GM18498 (cell line): ENCODE data around the gene ENPP4.
"Not testable (repeated sequence)": the region's sequence is repeated elsewhere in the genome, so short reads cannot be mapped to it uniquely, and the experiment has no call there.

Experiments
- ATAC-seq: cut with Tn5 transposase; IDR thresholded peaks from one replicate; pipeline ENCODE4 v1.9.1; 2021; ENCODE audit warnings: mild to moderate bottlenecking, moderate library complexity; ENCODE audit not compliant: unreplicated experiment

The ENPP4 gene, protein sequence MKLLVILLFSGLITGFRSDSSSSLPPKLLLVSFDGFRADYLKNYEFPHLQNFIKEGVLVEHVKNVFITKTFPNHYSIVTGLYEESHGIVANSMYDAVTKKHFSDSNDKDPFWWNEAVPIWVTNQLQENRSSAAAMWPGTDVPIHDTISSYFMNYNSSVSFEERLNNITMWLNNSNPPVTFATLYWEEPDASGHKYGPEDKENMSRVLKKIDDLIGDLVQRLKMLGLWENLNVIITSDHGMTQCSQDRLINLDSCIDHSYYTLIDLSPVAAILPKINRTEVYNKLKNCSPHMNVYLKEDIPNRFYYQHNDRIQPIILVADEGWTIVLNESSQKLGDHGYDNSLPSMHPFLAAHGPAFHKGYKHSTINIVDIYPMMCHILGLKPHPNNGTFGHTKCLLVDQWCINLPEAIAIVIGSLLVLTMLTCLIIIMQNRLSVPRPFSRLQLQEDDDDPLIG

DNA sequence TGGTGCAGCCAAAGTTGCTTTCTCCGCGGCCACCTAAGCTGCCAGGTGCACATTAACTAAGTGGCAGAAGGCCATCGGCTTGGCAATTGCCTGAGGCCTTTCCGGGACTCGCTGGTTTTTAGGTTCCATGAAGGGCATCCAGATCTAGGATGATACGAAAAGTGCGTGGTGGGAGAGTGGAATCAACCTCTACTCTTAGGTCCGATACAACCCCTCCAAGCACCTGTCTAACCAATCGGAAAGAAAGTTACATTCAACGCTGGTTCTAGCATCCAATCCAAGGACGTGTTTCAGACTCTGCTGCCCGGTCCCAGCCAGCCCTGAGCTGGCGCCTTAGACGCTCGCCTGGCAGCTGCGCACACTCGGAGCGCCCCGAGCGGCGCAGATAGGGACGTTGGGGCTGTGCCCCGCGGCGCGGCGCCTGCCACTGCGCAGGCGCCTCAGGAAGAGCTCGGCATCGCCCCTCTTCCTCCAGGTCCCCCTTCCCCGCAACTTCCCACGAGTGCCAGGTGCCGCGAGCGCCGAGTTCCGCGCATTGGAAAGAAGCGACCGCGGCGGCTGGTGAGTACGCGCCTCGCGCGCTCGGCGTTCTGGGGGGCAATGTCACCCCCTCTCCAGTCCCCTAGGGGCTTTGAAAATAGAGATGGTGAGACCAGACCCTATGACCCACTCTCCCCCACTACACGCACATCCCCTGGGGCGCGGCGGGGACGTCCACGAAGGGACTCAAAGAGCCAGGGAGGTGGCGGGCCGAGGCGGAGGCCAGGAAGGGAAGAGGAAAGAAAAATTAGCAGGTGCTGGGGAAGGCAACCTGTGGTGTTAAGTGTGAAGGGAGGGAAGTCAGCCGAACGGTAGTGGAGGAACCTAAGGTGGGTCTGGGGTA, at the start of gene ENPP4:
Gene ENPP4, plus strand, starts transcription at position 361 of the 883 bp plus-strand sequence. CDS start 9,595 bp downstream, outside the sequence.
- ATAC-seq, result peak; percentile 97

DNA sequence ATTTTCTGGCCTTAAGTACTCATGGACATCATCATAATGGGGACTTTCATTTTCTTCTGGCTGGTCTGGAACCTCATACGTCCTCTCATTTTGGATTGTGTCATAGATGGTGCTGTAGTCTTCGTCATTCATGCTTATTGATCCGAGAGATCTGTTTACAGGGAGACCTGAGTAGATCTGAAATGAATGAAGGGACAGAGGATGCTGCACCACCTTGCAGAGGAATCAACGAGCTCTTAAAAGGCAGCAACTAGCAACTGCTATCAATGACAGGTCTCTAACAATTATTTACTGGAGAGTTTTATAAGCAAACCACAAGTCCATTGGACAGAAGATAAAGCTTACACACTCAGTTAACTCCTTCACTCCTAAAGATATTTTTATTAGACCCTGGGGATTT, 49.7 kb upstream of the ENPP4 start:
- no peak for ATAC-seq

DNA sequence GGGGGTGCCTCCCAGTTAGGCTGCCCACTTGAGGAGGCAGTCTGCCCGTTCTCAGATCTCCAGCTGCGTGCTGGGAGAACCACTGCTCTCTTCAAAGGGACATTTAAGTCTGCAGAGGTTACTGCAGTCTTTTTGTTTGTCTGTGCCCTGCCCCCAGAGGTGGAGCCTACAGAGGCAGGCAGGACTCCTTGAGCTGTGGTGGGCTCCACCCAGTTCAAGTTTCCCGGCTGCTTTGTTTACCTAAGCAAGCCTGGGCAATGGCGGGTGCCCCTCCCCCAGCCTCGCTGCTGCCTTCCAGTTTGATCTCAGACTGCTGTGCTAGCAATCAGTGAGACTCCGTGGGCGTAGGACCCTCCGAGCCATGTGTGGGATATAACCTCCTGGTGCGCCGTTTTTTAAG, 44.1 kb upstream of the ENPP4 start:
- ATAC-seq, result not testable (repeated sequence)

DNA sequence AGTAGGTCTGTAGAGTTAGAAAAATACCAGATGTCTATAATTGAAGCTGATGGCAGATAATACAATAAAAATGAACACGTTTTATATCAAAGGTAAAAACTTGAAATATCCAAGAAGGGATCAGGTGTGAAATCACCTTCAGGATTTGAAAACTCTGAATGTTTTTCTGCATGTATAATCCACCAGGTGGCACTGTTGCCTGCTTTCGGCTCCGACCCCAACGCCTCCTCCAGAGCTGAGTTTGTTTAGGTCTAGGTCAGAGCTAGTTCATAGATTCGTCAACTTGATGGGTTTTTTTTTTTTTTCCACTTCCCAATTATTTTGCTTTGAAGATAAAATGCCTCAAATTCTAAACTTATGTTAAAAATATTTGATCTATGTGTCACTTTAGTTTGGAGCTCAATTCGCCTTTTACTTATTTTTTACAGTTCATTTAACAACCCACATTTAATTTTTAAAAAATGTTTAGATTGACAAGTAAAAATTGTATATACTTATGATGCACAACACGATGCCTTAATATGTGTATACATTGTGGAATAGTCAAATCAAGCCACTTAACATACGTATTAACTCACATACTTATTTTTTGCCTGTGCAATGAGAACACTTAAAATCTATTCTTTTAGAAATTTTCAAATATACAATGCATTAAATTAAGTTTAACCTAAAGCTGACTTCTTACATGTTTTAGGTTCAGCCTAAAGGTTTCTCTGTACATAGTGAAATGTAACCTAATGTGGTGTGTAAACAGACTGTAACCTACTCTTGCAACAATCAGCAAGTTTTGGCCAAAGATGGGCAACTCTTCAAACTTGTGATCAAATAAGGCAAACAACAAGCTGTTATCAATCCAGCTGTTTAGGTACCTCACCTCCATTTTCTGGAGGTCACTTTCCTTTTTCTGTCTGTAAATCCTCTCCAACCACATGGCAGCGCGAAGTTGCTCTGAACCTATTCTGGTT, 39.4 kb upstream of the ENPP4 start:
- no peak for ATAC-seq

DNA sequence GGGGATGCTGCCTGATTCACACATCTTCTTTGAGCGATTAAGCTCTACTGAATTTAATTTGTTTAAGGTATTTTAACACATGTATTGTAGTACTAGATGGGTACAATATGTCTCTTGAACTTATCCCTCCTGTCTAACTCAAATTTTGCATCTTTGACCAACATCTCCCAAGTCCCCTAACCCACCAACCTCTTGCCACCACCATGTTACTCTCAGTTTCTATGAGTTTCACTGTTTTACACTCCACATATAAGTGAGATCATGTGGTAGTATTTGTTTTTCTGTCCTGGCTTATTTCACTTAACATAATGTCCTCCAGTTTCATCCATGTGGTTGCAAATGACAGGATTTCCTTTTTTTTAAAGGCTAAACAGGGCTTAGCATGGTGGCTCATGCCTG, 38.7 kb upstream of the ENPP4 start:
- no peak for ATAC-seq

DNA sequence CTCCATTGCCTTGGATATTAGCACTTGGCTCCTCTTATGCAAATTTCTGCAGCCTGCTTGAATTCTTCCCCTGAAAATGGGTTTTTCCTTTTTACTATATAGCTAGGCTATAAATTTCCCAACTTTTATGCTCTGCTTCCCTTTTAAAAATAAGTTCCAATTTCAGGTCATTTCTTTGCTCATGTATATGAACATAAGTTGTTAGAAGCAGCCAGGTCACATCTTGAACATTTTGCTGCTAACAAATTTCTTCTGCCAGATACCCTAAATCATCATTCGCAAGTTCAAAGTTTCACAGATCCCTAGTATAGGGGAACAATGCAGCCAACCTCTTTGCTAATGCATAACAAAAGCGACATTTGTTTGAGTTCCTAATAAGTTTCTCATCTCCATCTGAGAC, 34.5 kb upstream of the ENPP4 start:
- no peak for ATAC-seq

DNA sequence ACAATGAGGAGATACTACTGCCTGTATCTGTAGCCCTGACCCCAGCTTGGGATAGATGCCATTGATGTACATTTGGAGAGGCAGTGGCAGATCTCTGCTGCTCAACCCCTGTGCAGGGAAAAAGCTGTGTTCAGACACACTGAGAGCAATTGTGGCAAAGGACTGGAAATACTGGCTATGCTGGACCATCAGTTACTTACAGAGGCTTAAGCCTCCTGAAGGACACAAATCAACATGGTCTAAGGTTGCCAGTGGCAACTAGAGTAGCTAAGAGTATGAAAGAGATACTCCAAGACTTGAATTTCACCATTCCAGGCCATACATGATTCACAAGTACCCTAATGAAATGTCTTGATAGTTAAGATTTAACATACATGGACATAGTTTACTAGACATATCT, 32.4 kb upstream of the ENPP4 start:
- no peak for ATAC-seq

DNA sequence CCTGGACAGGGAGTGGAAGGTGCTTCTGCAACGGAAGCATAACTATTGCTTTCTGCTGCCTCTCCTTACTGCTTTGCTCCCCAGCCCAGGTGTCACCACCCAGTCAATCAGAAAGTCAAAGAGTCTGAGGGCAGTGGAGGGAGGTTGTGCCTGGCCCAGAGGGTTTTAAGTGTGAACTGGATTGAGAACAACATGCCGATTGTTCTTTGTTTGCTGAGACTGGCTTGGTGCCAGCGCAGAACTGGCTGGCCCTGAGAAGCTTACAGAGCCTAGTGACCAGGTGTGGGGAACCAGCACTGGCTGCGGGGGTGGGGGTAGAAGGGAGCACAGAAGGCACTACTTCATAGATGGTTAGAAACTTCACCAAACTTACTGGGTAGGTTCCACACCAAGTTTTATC, 31.1 kb upstream of the ENPP4 start:
- no peak for ATAC-seq

DNA sequence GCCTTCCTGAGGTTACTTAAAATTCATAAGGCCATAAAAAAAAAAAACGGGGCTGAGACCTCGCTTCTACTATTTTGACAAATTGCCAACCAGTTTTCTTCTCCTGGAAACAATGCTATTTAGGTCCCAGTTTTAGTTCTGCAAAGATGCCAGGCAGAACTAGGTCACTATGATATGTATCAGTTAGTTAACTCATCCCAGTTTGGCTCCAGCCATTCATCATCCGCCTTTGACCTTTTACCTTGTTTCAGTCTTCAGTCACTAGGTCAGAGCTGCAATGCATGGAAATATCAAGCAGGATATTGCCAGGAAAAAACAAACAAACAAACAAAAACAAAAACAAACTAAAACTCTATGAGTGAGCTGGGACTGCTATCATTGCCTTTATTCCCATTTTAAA, 29.8 kb upstream of the ENPP4 start:
- ATAC-seq, result no peak

DNA sequence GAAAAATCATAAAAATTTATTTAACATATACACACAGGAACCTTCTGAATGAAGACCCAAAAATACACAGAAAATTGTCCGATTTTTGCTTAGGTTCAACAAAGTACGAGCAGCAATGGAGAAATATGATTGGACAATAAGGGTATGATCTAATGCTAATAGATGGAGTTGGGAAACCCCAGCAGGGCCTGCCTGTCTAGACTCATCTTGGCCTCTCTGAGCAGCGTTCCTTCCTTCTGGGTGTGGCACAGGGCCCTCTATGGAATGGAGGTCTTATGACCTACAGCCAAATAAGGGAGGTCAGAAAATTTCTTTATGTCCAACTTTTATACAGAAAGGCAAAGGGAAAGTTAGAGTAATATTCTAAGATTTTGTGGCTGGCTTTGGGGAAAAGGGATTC, 27.7 kb upstream of the ENPP4 start:
- no peak for ATAC-seq

DNA sequence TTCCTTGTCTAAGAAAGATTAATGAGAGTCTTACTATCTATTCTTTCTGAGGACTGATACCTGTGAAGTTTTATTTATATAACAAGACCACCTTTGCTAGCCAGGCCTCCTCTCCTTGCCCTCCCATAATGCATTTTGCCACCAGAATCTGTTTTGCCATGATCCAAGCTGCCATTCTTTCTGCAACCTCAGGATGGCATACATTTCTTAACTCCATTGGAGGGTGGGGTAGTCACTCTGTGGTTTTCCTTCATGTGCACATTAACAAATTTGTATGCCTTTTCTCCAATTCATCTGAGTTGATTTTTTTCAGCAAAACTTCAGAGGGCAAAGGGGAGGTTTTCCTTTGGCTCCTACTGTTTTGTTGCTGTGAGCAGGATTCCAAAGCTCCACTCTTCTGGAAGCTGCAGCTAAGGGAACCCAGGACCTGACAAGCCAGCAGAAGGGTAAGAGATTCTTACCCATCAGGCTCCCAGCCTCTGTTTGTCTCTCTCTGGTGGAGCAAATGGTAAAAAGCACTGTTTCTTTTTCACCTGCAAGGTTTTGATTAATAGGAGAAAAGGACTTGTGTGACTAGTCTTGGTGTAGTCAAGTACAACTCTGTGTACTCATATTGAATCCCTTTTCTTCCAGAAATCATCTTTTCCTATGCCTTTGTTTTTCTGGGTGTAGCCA, 26.2 kb upstream of the ENPP4 start:
- ATAC-seq, result peak; percentile 40

DNA sequence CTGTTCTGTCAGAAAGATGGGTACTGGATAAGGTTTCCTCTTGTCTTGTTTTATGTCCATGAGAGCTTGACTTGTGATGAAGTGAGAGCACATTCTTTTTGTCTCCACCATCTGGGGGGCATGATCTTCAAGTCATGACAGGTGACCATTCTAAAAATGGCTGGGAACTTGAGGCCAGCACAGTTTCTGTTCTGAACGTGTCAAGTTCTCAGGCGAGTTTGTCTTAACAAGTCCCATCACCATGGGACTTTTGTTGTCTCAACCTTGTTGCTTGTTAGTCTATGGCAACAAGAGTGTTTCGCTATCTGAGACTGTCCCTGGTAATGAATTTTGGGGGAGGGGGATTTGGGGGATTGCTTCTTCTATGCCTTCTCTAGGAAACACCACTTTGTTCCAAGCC, 25.6 kb upstream of the ENPP4 start:
- ATAC-seq, result peak; percentile 89

DNA sequence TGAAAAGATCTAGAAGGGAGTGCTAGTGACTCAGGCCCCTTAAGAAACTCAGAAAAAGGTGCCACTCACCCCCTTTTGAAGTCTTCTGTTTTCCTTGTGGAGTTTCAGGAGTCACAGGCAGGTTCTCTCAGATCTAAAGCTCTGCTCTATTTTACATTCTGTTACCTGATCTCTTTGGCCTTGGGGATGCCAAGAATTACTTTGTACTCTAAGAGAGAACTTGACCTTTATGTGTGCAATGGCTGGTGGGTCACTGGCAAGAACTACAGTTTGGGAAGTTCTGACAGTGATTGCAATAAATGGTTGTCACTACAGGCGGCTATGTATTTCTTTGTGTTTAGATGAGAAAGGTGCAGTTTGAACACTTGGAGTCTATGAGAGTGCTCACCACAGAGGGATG, 24.2 kb upstream of the ENPP4 start:
- ATAC-seq, result no peak

DNA sequence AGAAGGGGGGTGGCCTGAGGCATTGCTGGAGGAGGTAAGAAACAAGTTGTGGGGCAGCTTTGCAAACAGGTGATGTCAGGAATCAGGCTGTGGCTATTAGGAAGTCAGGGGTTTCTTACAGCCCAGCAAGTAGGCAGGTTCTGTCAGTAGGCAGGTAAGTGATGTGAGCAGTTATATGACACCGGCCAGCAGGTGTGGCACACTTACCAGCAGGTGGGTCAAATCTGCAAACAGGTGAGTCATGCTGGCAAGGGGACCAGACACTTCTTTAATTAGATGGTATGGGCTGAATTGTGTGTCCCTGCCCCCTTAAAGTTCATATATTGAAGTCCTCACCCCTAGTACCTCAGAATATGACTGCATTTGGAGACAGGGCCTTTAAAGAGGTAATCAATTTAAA, 16.4 kb upstream of the ENPP4 start:
- ATAC-seq, result no peak

DNA sequence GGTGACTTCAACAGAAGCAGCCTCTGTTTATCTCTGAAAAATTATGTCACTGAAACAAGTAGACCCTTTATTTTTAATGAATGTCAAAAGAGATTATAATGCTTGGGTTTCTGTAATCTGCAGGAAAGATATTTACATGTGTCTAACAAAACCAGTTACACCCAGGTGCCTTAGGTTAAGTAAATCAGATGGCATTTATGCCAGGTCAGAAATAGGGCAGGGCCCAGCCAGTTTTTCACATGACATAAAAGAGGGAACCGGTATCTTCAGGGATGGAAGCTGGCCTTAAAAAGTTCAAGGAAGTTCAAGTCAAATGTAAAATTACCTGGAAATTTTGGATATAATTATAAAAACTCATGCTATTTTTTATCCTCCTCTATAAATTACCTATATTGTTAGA, 14.2 kb upstream of the ENPP4 start:
- no peak for ATAC-seq

DNA sequence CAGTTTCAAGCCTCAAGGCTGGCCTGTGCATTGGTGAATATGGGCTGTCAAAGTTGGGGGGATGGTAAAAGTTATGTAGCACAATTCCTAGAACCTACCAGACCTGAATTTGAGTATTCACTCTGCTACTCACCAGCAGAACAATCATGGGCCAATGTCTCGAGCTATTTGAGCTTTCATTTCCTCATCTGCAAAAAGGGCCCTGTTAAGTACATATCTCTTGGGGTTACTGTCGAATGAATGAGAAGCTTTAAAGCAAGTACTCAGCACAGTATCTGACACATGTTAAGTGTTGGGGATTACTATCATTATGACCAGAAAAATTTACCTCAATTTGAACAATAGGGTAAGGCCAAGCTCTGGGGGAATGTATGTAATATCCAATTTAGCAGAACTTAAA, 13.5 kb upstream of the ENPP4 start:
- ATAC-seq, result peak; percentile 57

DNA sequence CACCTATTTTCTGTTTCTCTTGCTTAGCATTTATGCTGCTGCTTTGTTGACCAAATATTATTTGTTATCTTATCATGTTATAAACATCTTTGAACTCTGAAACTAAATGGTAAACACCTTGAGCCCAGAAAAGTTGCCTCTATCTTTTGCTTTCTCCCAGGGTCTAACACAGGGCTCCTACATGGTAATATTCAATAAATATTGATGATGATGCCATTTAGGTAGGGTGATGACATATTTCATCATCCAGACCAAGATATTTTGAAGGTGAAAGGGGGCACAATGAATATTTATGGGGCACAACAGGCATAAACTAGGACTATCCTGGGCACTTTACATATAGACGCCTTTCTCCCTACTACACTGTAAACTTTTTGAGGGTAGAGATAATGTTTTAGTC, 11.6 kb upstream of the ENPP4 start:
- no peak for ATAC-seq

DNA sequence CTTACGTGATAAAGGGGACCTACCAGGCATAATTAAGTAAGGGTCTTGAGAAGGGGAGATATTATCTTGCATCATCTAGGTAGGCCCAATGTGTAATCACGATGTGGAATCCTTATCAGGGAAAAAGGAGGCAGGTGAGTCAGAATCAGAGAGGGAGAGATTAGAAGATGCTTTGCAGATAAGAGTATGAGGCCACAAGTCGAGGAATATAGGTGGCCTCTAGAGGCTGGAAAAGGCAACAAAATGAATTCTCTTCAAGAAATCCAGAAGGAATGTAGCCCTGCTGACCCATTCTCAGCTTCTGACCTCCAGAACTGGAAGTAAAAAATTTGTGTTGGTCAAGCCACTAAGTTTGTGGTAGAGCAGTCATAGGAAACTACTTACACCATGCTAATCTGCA, 11.0 kb upstream of the ENPP4 start:
- ATAC-seq, result no peak

DNA sequence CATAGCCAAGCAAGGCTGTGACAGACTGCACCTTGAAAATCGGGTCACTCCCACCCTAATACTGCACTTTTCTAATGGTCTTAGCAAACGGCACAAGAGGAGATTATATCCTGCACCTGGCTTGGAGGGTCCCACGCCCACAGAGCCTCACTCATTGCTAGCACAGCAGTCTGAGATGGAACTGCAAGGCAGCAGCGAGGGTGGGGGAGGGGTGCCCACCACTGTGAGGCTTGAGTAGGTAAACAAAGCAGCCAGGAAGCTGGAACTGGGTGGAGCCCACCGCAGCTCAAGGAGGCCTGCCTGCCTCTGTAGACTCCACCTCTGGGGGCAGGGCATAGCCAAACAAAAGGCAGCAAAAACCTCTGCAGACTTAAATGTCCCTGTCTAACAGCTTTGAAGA, 10.1 kb upstream of the ENPP4 start:
- ATAC-seq, result not testable (repeated sequence)

DNA sequence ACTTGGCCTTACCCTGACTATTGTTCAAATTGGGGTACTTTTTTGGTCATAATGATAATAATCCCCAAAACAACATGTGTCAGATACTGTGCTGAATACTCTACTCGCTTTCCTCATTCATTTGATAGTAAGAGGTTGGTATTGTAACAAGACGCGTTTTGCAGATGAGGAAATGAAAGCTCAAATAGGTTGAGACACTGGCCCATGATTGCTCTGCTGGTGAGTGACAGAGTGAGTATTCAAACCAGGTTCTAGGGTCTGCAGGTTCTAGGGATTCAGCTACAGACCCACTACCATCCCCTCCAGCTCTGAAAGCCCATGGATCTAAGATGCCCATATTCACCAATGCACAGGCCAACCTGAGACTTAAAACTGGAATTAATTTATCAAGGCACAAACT, 1.3 kb upstream of the ENPP4 start:
- peak; percentile 32 for ATAC-seq
